ENCODE measurements around the gene ZNF513.

ZNF513 gene

DNA sequence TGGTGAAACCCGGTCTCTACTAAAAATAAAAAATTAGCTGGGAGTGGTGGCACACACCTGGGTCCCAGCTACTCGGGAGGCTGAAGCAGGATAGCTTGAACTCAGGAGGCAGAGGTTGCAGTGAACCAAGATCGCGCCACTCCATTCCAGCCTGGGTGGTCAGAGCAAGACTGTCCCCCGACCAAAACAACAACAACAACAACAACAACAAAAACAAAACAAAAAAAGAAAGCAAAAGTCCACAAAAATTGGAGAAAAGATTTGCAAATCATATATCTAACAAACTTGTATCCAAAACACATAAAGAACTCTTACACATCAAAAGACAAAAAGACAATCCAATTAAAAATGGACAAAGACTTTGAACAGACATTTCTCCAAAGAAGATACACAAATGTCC is 18.4 kb upstream of the ZNF513 start:
- no peaks in the 10 kb centered on the region for H3K4me1 ChIP-seq (ENCODE audit: low read length)
- peaks cover 15% of the 10 kb centered on the region for H3K36me3 ChIP-seq (replicated peaks; ENCODE audit: low read depth, low read length)
- no peaks in the 10 kb centered on the region for H3K9me3 ChIP-seq (ENCODE audit: insufficient read depth, low read length)
- no peak overlapping the region for H3K4me3 ChIP-seq (ENCODE audit: low read length)
- H3K27ac ChIP-seq (ENCODE audit: low read length) = no peak overlapping the region
- H2AFZ ChIP-seq (ENCODE audit: low read depth, low read length) = no peak overlapping the region
- peaks cover 64% of the 10 kb centered on the region for H4K20me1 ChIP-seq (ENCODE audit: insufficient read depth, low read length)
- no peak for TF ChIP-seq EZH2phosphoT487 (IDR thresholded peaks at IDR 0.05; ENCODE audit: low read depth)
- TF ChIP-seq, protein P1, sequence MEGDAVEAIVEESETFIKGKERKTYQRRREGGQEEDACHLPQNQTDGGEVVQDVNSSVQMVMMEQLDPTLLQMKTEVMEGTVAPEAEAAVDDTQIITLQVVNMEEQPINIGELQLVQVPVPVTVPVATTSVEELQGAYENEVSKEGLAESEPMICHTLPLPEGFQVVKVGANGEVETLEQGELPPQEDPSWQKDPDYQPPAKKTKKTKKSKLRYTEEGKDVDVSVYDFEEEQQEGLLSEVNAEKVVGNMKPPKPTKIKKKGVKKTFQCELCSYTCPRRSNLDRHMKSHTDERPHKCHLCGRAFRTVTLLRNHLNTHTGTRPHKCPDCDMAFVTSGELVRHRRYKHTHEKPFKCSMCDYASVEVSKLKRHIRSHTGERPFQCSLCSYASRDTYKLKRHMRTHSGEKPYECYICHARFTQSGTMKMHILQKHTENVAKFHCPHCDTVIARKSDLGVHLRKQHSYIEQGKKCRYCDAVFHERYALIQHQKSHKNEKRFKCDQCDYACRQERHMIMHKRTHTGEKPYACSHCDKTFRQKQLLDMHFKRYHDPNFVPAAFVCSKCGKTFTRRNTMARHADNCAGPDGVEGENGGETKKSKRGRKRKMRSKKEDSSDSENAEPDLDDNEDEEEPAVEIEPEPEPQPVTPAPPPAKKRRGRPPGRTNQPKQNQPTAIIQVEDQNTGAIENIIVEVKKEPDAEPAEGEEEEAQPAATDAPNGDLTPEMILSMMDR (IDR thresholded peaks at IDR 0.05; ENCODE audit: low read depth, low read length) = no peak
- H3K79me2 ChIP-seq (ENCODE audit: low read length) = peaks cover 100% of the 10 kb centered on the region
- no peak overlapping the region for H3K4me2 ChIP-seq (ENCODE audit: low read length)
- no peak overlapping the region for H3K9ac ChIP-seq (ENCODE audit: low read length)
- no peaks in the 10 kb centered on the region for H3K27me3 ChIP-seq (ENCODE audit: low read depth, low read length)

DNA sequence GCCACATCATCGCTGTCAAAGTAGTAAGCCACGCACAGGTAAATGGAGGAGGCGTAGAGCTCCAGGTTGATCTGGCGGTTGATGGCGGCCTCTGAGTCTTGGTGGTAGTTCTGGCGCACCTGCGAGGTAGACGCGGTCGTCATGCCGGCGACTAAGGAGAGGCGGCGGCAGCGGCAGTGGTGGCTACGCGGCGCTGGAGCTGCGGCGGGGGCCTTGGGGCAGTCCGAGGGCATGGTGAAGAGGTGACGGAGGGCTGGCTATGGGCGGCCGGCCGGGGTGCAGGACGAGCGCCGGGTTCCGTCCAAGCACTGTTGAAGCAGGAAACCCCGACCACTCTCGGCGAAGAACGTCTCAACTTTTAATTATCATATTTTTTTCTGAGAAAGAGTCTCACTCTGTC is 12.7 kb upstream of the ZNF513 start:
- Histone ChIP-seq H3K36me3 (replicated peaks; ENCODE audit: low read depth, low read length) (peaks cover 11% of the 10 kb centered on the region), H3K4me2 (ENCODE audit: low read length) (no peak overlapping the region), H3K79me2 (ENCODE audit: low read length) (peaks cover 100% of the 10 kb centered on the region), H3K9ac (ENCODE audit: low read length) (no peak overlapping the region), H3K4me3 (ENCODE audit: low read length) (no peak overlapping the region), H3K4me1 (ENCODE audit: low read length) (no peaks in the 10 kb centered on the region), H3K27me3 (ENCODE audit: low read depth, low read length) (no peaks in the 10 kb centered on the region), H3K27ac (ENCODE audit: low read length) (no peak overlapping the region), H3K9me3 (ENCODE audit: insufficient read depth, low read length) (no peaks in the 10 kb centered on the region), H4K20me1 (ENCODE audit: insufficient read depth, low read length) (peaks cover 55% of the 10 kb centered on the region), H2AFZ (ENCODE audit: low read depth, low read length) (no peak overlapping the region)
- no peak for TF ChIP-seq EZH2phosphoT487 (IDR thresholded peaks at IDR 0.05; ENCODE audit: low read depth)
- TF ChIP-seq, protein P1 (IDR thresholded peaks at IDR 0.05; ENCODE audit: low read depth, low read length) = no peak

DNA sequence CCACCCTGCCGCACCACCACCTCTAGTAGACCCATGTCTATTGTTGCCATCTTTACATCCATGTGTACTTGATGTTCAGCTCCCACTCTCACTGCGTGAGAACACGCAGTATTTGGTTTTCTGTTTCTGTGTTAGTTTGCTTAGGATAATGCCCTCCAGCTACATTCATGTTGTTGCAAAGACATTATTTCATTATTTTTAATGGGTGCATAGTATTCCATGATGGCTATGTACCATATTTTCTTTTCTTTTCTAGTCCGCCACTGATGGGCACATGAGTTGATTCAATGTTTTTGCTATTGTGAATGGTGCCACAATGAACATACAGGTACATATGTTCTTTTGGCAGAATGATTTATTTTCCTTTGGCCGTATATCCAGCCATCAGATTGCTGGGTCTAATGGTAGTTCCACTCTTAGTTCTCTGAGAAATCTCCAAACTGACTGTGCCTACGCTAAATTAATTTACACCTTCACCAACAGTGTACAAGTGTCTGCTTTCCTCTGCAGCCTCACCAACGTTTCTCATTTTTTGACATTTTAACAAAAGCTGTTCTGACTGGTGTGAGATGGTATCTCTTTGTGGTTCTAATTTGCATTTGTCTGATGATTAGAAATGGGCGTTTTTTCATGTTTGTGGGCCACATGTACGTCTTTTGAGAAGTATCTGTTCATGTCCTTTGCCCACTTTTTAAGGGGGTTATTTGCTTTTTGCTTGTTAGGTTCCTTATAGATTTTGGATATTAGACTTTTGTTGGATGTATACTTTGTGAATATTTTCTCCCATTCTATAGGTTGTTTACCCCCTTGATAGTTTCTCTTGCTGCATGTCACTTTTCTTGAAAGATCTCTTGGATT is 10.5 kb upstream of the ZNF513 start:
- TF ChIP-seq, protein P1 (IDR thresholded peaks at IDR 0.05; ENCODE audit: low read depth, low read length) = no peak
- TF ChIP-seq EZH2phosphoT487 (IDR thresholded peaks at IDR 0.05; ENCODE audit: low read depth) = no peak
- peaks cover 49% of the 10 kb centered on the region for H4K20me1 ChIP-seq (ENCODE audit: insufficient read depth, low read length)

DNA sequence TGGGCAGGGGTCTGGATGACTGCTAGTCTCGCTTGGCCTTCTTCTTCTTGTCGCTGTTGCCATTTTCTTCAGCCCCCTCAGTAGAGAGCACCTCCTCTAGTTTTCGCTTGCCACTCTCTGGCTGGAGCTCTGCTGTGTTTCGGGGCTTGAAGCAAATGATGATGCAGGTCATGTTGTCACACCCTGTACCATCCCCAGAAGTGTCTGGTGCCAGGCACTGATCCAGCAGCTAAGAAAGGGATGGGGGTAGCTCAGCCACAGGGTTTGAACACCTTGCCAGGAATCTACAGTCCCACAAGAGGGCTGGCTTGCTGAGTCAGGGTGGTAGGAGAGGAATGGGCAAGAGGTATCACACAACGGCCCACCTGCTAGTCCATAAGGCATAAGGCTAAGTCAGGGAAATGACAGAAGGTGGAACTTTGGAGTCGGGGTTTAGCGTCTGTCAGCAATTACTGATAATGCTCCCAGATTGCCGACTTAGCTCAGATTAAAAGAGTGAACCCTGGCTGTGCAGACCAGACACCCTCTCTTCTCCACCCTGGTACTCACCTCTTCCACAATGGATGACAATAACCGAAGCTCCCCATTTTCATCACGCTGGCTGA is 1.1 kb upstream of the ZNF513 start:
- TF ChIP-seq EZH2phosphoT487 (IDR thresholded peaks at IDR 0.05; ENCODE audit: low read depth) = no peak
- Histone ChIP-seq H3K9me3 (ENCODE audit: insufficient read depth, low read length) (no peaks in the 10 kb centered on the region), H3K4me1 (ENCODE audit: low read length) (peaks cover 18% of the 10 kb centered on the region), H3K27ac (ENCODE audit: low read length) (no peak overlapping the region), H3K9ac (ENCODE audit: low read length) (no peak overlapping the region), H3K4me3 (ENCODE audit: low read length) (no peak overlapping the region), H4K20me1 (ENCODE audit: insufficient read depth, low read length) (no peaks in the 10 kb centered on the region), H2AFZ (ENCODE audit: low read depth, low read length) (no peak overlapping the region), H3K79me2 (ENCODE audit: low read length) (peaks cover 23% of the 10 kb centered on the region), H3K4me2 (ENCODE audit: low read length) (no peak overlapping the region), H3K27me3 (ENCODE audit: low read depth, low read length) (no peaks in the 10 kb centered on the region), H3K36me3 (replicated peaks; ENCODE audit: low read depth, low read length) (peaks cover 74% of the 10 kb centered on the region)

More for the DNA sequence above, 10.5 kb upstream of the ZNF513 start:
- peaks cover 94% of the 10 kb centered on the region for H3K79me2 ChIP-seq (ENCODE audit: low read length)
- no peaks in the 10 kb centered on the region for H3K27me3 ChIP-seq (ENCODE audit: low read depth, low read length)
- H3K36me3 ChIP-seq (replicated peaks; ENCODE audit: low read depth, low read length) = peaks cover 18% of the 10 kb centered on the region
- H3K4me1 ChIP-seq (ENCODE audit: low read length) = no peaks in the 10 kb centered on the region
- H3K4me2 ChIP-seq (ENCODE audit: low read length) = no peak overlapping the region
- no peak overlapping the region for H3K27ac ChIP-seq (ENCODE audit: low read length)
- H2AFZ ChIP-seq (ENCODE audit: low read depth, low read length) = no peak overlapping the region
- H3K9me3 ChIP-seq (ENCODE audit: insufficient read depth, low read length) = no peaks in the 10 kb centered on the region
- H3K4me3 ChIP-seq (ENCODE audit: low read length) = no peak overlapping the region
- no peak overlapping the region for H3K9ac ChIP-seq (ENCODE audit: low read length)

All from OCI-LY3 (cell line).